Endodermal cell (in vitro differentiated cells): ENCODE measurements around the gene CNOT6. TPM values are rescaled to one million over a fixed set of nuclear protein-coding genes. Genes with fewer than 3 reads are reported as not detected.

ENCODE experiments used
- DNase-seq: peaks from one replicate; pipeline ENCODE4 v3.0.0-alpha.2; 2017
- H3K27ac ChIP-seq: 2 replicates; pipeline ENCODE4 v1.5.1; 2013; ENCODE audit warnings: mild to moderate bottlenecking, low read depth, low read length, moderate library complexity
- H3K27me3 ChIP-seq: 2 replicates; pipeline ENCODE4 v1.6.1; 2013; ENCODE audit warnings: mild to moderate bottlenecking, low read length, moderate library complexity; ENCODE audit not compliant: insufficient read depth, control insufficient read depth, poor library complexity, severe bottlenecking
- H3K36me3 ChIP-seq: 2 replicates; pipeline ENCODE4 v1.7.0; 2013; ENCODE audit warnings: mild to moderate bottlenecking, low read length, moderate library complexity; ENCODE audit not compliant: control insufficient read depth, insufficient read depth
- H3K4me1 ChIP-seq: one replicate; pipeline ENCODE4 v1.7.0; 2013; ENCODE audit warnings: low read length; ENCODE audit not compliant: control insufficient read depth, insufficient read depth
- H3K4me3 ChIP-seq: 2 replicates; pipeline ENCODE4 v1.5.1; 2013; ENCODE audit warnings: mild to moderate bottlenecking, low read length, moderate library complexity
- H3K9ac ChIP-seq: 2 replicates; pipeline ENCODE4 v1.6.1; 2013; ENCODE audit warnings: mild to moderate bottlenecking, low read length, moderate library complexity; ENCODE audit not compliant: poor library complexity, severe bottlenecking; ENCODE audit errors: extremely low read depth
- H3K9me3 ChIP-seq: 2 replicates; pipeline ENCODE4 v1.6.1; 2013; ENCODE audit warnings: mild to moderate bottlenecking, low read length, moderate library complexity; ENCODE audit not compliant: control insufficient read depth
- H3K27ac Mint-ChIP-seq: 2 replicates; pipeline ENCODE4 v1.8.0; 2020; ENCODE audit warnings: mixed read lengths
- H3K27me3 Mint-ChIP-seq: 2 replicates; pipeline ENCODE4 v1.8.0; 2021; ENCODE audit warnings: mild to moderate bottlenecking, mixed read lengths; ENCODE audit not compliant: insufficient read depth
- H3K36me3 Mint-ChIP-seq: 2 replicates; pipeline ENCODE4 v1.8.0; 2020; ENCODE audit warnings: low read depth, mixed read lengths
- H3K4me1 Mint-ChIP-seq: 2 replicates; pipeline ENCODE4 v1.8.0; 2020; ENCODE audit warnings: mixed read lengths
- H3K4me3 Mint-ChIP-seq: 2 replicates; pipeline ENCODE4 v1.8.0; 2020; ENCODE audit warnings: mild to moderate bottlenecking, moderate library complexity, mixed read lengths
- H3K9me3 Mint-ChIP-seq: 2 replicates; pipeline ENCODE4 v1.8.0; 2020; ENCODE audit warnings: mild to moderate bottlenecking, mixed read lengths
- CTCF ChIP-seq: fragments of 200-600 bp; sonication (generic); conservative IDR thresholded peaks from 2 replicates; pipeline ENCODE4 v1.5.0; 2021; ENCODE audit warnings: antibody characterized with exemption, mild to moderate bottlenecking
- WGBS, 2 experiments: methylation state at CpG; one replicate each; pipeline versions ENCODE4 v1.1.5 to v1.1.7; 2013; ENCODE audit warnings: missing lambda C conversion rate in 2 of 2, mixed read lengths in 1 of 2; ENCODE audit not compliant: insufficient coverage in 1 of 2, insufficient read length in 1 of 2; 5-methylcytosine and 5-hydroxymethylcytosine counted together
- total RNA-seq, 2 donors: library from RNA; stranded (reverse); fragmentation: NEBNext Ultra II Directional in 1 of 2; extraction: Animal tissue kit (Norgen Biotek cat#: 25700) in 1 of 2; gene quantifications; 2 replicates in 1 of 2; 3 replicates in 1 of 2; pipeline ENCODE4 v1.2.1, GENCODE V29; 2021

Gene CNOT6
- total RNA-seq, 2 donors from 2014 or later = 40.4 to 42.9 TPM

- 94 to 97% methylated on average over 10 to 19 of the region's 19 CpGs for WGBS, 2 experiments
- H3K27me3 ChIP-seq = peaks cover 50% of the 10 kb centered on the region
- no peaks in the 10 kb centered on the region for H3K36me3 Mint-ChIP-seq
- no peak overlapping the region for H3K27ac ChIP-seq
- no peak overlapping the region for H3K4me3 Mint-ChIP-seq
- H3K4me1 Mint-ChIP-seq = no peaks in the 10 kb centered on the region
- H3K9ac ChIP-seq = no peak overlapping the region
- no peak overlapping the region for H3K27ac Mint-ChIP-seq
- H3K4me1 ChIP-seq = no peaks in the 10 kb centered on the region
- TF ChIP-seq CTCF = no peak
- H3K27me3 Mint-ChIP-seq = peaks cover 47% of the 10 kb centered on the region
- no peaks in the 10 kb centered on the region for H3K9me3 Mint-ChIP-seq
- no peaks in the 10 kb centered on the region for H3K9me3 ChIP-seq
- no peak overlapping the region for H3K4me3 ChIP-seq
- no peak for DNase-seq
- no peaks in the 10 kb centered on the region for H3K36me3 ChIP-seq
Measured at GRCh38 chr5:180593446-180594206, 99.4 kb downstream of the CNOT6 start.

- Histone ChIP-seq H3K36me3 (no peaks in the 10 kb centered on the region), H3K9me3 (no peaks in the 10 kb centered on the region), H3K27ac (no peak overlapping the region), H3K4me1 (no peaks in the 10 kb centered on the region), H3K4me3 (no peak overlapping the region), H3K27me3 (peaks cover 41% of the 10 kb centered on the region), H3K9ac (no peak overlapping the region)
- 90 to 93% methylated on average over 9 to 16 of the region's 17 CpGs for WGBS, 2 experiments
- Mint-ChIP-seq H3K27ac (no peak overlapping the region), H3K9me3 (no peaks in the 10 kb centered on the region), H3K27me3 (peaks cover 38% of the 10 kb centered on the region), H3K4me3 (no peak overlapping the region), H3K36me3 (no peaks in the 10 kb centered on the region), H3K4me1 (no peaks in the 10 kb centered on the region)
- DNase-seq = peak; percentile 45
- TF ChIP-seq CTCF = no peak
Measured at GRCh38 chr5:180594311-180595045, 100.3 kb downstream of the CNOT6 start.

- Histone ChIP-seq H3K4me3 (no peak overlapping the region), H3K9me3 (no peaks in the 10 kb centered on the region), H3K27me3 (peaks cover 36% of the 10 kb centered on the region), H3K27ac (no peak overlapping the region), H3K9ac (no peak overlapping the region), H3K4me1 (no peaks in the 10 kb centered on the region), H3K36me3 (no peaks in the 10 kb centered on the region)
- Mint-ChIP-seq H3K27ac (no peak overlapping the region), H3K4me3 (no peak overlapping the region), H3K4me1 (no peaks in the 10 kb centered on the region), H3K27me3 (peaks cover 33% of the 10 kb centered on the region), H3K9me3 (no peaks in the 10 kb centered on the region), H3K36me3 (no peaks in the 10 kb centered on the region)
- TF ChIP-seq CTCF = no peak
- WGBS, 2 experiments = 89% methylated on average over 2 of the region's 2 CpGs; no CpG with 5 or more reads in 1 of the 2 experiments
- DNase-seq = no peak
Measured at GRCh38 chr5:180595046-180595379, 100.8 kb downstream of the CNOT6 start.
